Measurements from ENCODE around the gene LRP10. TPM values are rescaled to one million over a fixed set of nuclear protein-coding genes. Genes with fewer than 3 reads are reported as not detected.

LRP10 gene
- total RNA-seq, 1 donor from 2014 or later: 11.0 TPM

- Histone ChIP-seq H3K36me3 (ENCODE audit: control insufficient read depth in 3 of 3, insufficient read depth in 3 of 3, low read length in 3 of 3) (peaks cover 12 to 26% (median 22%) of the 10 kb centered on the region in 3 donors), H3K9ac (ENCODE audit: low read depth in 1 of 3, low read length in 3 of 3) (peak within 1 kb of the TSS; percentile 76 to 89 (median 85)), H3K9me3 (ENCODE audit: control insufficient read depth in 3 of 3, low read length in 3 of 3) (no peaks in the 10 kb centered on the region)
Observed at GRCh38 chr14:22836301-22837113, 35.0 kb upstream of the LRP10 start, which contains the start of gene MMP14. MMP14 (plus strand) TSS chr14:22836585; CDS start chr14:22836818, 233 bp downstream.

GRCh38 chr14:22837114-22837749 lies 34.3 kb upstream of the LRP10 start:
- peak overlapping the region; percentile 73 to 80 (median 78) for H3K4me3 ChIP-seq (ENCODE audit: low read length in 3 of 3)

More at GRCh38 chr14:22836301-22837113, 35.0 kb upstream of the LRP10 start, which contains the start of gene MMP14:
- H3K4me1 ChIP-seq (ENCODE audit: control insufficient read depth in 3 of 3, insufficient read depth in 3 of 3, low read length in 3 of 3): peaks cover 17 to 22% (median 21%) of the 10 kb centered on the region in 3 donors
- peak within 1 kb of the TSS; percentile 73 to 80 (median 78) for H3K4me3 ChIP-seq (ENCODE audit: low read length in 3 of 3)
- peaks cover 0 to 21% (median 5%) of the 10 kb centered on the region in 3 donors for H3K27me3 ChIP-seq (ENCODE audit: control insufficient read depth in 3 of 3, insufficient read depth in 3 of 3, low read length in 3 of 3)
- H3K27ac ChIP-seq (ENCODE audit: low read depth, low read length): peak within 1 kb of the TSS; percentile 87

GRCh38 chr14:22837750-22838538 lies 33.6 kb upstream of the LRP10 start:
- Histone ChIP-seq H3K9ac (ENCODE audit: low read depth in 1 of 3, low read length in 3 of 3) (peak overlapping the region; percentile 76 to 89 (median 85)), H3K9me3 (ENCODE audit: control insufficient read depth in 3 of 3, low read length in 3 of 3) (no peaks in the 10 kb centered on the region), H3K36me3 (ENCODE audit: control insufficient read depth in 3 of 3, insufficient read depth in 3 of 3, low read length in 3 of 3) (peaks cover 20 to 40% (median 32%) of the 10 kb centered on the region in 3 donors), H3K4me3 (ENCODE audit: low read length in 3 of 3) (peak overlapping the region; percentile 73 to 80 (median 78)), H3K27ac (ENCODE audit: low read depth, low read length) (peak overlapping the region; percentile 87), H3K27me3 (ENCODE audit: control insufficient read depth in 3 of 3, insufficient read depth in 3 of 3, low read length in 3 of 3) (peaks cover 0 to 21% (median 5%) of the 10 kb centered on the region in 3 donors), H3K4me1 (ENCODE audit: control insufficient read depth in 3 of 3, insufficient read depth in 3 of 3, low read length in 3 of 3) (peaks cover 17 to 22% (median 21%) of the 10 kb centered on the region in 3 donors)

More at GRCh38 chr14:22837114-22837749, 34.3 kb upstream of the LRP10 start:
- H3K4me1 ChIP-seq (ENCODE audit: control insufficient read depth in 3 of 3, insufficient read depth in 3 of 3, low read length in 3 of 3): peaks cover 17 to 22% (median 21%) of the 10 kb centered on the region in 3 donors
- peaks cover 0 to 21% (median 5%) of the 10 kb centered on the region in 3 donors for H3K27me3 ChIP-seq (ENCODE audit: control insufficient read depth in 3 of 3, insufficient read depth in 3 of 3, low read length in 3 of 3)
- H3K36me3 ChIP-seq (ENCODE audit: control insufficient read depth in 3 of 3, insufficient read depth in 3 of 3, low read length in 3 of 3): peaks cover 16 to 33% (median 27%) of the 10 kb centered on the region in 3 donors
- no peaks in the 10 kb centered on the region for H3K9me3 ChIP-seq (ENCODE audit: control insufficient read depth in 3 of 3, low read length in 3 of 3)
- H3K9ac ChIP-seq (ENCODE audit: low read depth in 1 of 3, low read length in 3 of 3): peak overlapping the region; percentile 76 to 89 (median 85)
- peak overlapping the region; percentile 87 for H3K27ac ChIP-seq (ENCODE audit: low read depth, low read length)

GRCh38 chr14:22838631-22839041 lies 32.9 kb upstream of the LRP10 start:
- H3K27ac ChIP-seq (ENCODE audit: low read depth, low read length): peak overlapping the region; percentile 87
- H3K9ac ChIP-seq (ENCODE audit: low read depth in 1 of 3, low read length in 3 of 3): peak overlapping the region in 2 of 3 donors; percentile 76 to 85
- peaks cover 17 to 22% (median 21%) of the 10 kb centered on the region in 3 donors for H3K4me1 ChIP-seq (ENCODE audit: control insufficient read depth in 3 of 3, insufficient read depth in 3 of 3, low read length in 3 of 3)
- peaks cover 20 to 41% (median 33%) of the 10 kb centered on the region in 3 donors for H3K36me3 ChIP-seq (ENCODE audit: control insufficient read depth in 3 of 3, insufficient read depth in 3 of 3, low read length in 3 of 3)
- H3K27me3 ChIP-seq (ENCODE audit: control insufficient read depth in 3 of 3, insufficient read depth in 3 of 3, low read length in 3 of 3): peaks cover 0 to 21% (median 5%) of the 10 kb centered on the region in 3 donors
- H3K4me3 ChIP-seq (ENCODE audit: low read length in 3 of 3): peak overlapping the region in 2 of 3 donors; percentile 73 to 80
- no peaks in the 10 kb centered on the region for H3K9me3 ChIP-seq (ENCODE audit: control insufficient read depth in 3 of 3, low read length in 3 of 3)

- Histone ChIP-seq H3K4me1 (ENCODE audit: control insufficient read depth in 3 of 3, insufficient read depth in 3 of 3, low read length in 3 of 3) (peaks cover 17 to 22% (median 21%) of the 10 kb centered on the region in 3 donors), H3K27me3 (ENCODE audit: control insufficient read depth in 3 of 3, insufficient read depth in 3 of 3, low read length in 3 of 3) (peaks cover 0 to 21% (median 5%) of the 10 kb centered on the region in 3 donors), H3K36me3 (ENCODE audit: control insufficient read depth in 3 of 3, insufficient read depth in 3 of 3, low read length in 3 of 3) (peaks cover 14 to 37% (median 27%) of the 10 kb centered on the region in 3 donors), H3K9me3 (ENCODE audit: control insufficient read depth in 3 of 3, low read length in 3 of 3) (no peaks in the 10 kb centered on the region), H3K9ac (ENCODE audit: low read depth in 1 of 3, low read length in 3 of 3) (peak overlapping the region in 2 of 3 donors; percentile 62 to 85), H3K27ac (ENCODE audit: low read depth, low read length) (peak overlapping the region; percentile 87), H3K4me3 (ENCODE audit: low read length in 3 of 3) (peak overlapping the region in 2 of 3 donors; percentile 73 to 80)
Observed at GRCh38 chr14:22839159-22839779, 32.3 kb upstream of the LRP10 start.

- peak overlapping the region in 1 of 3 donors; percentile 16 for H3K9ac ChIP-seq (ENCODE audit: low read depth in 1 of 3, low read length in 3 of 3)
Observed at GRCh38 chr14:22841311-22841710, 30.2 kb upstream of the LRP10 start.

GRCh38 chr14:22841769-22842168 lies 29.8 kb upstream of the LRP10 start:
- peaks cover 20 to 25% (median 23%) of the 10 kb centered on the region in 3 donors for H3K4me1 ChIP-seq (ENCODE audit: control insufficient read depth in 3 of 3, insufficient read depth in 3 of 3, low read length in 3 of 3)
- no peaks in the 10 kb centered on the region for H3K9me3 ChIP-seq (ENCODE audit: control insufficient read depth in 3 of 3, low read length in 3 of 3)
- no peak overlapping the region for H3K9ac ChIP-seq (ENCODE audit: low read depth in 1 of 3, low read length in 3 of 3)
- H3K27ac ChIP-seq (ENCODE audit: low read depth, low read length): no peak overlapping the region
- H3K4me3 ChIP-seq (ENCODE audit: low read length in 3 of 3): no peak overlapping the region
- peaks cover 0 to 16% (median 5%) of the 10 kb centered on the region in 3 donors for H3K27me3 ChIP-seq (ENCODE audit: control insufficient read depth in 3 of 3, insufficient read depth in 3 of 3, low read length in 3 of 3)
- peaks cover 14 to 37% (median 24%) of the 10 kb centered on the region in 3 donors for H3K36me3 ChIP-seq (ENCODE audit: control insufficient read depth in 3 of 3, insufficient read depth in 3 of 3, low read length in 3 of 3)

More at GRCh38 chr14:22841311-22841710, 30.2 kb upstream of the LRP10 start:
- H3K36me3 ChIP-seq (ENCODE audit: control insufficient read depth in 3 of 3, insufficient read depth in 3 of 3, low read length in 3 of 3): peaks cover 14 to 37% (median 24%) of the 10 kb centered on the region in 3 donors
- peaks cover 20 to 24% (median 23%) of the 10 kb centered on the region in 3 donors for H3K4me1 ChIP-seq (ENCODE audit: control insufficient read depth in 3 of 3, insufficient read depth in 3 of 3, low read length in 3 of 3)
- H3K4me3 ChIP-seq (ENCODE audit: low read length in 3 of 3): no peak overlapping the region
- no peaks in the 10 kb centered on the region for H3K9me3 ChIP-seq (ENCODE audit: control insufficient read depth in 3 of 3, low read length in 3 of 3)
- H3K27me3 ChIP-seq (ENCODE audit: control insufficient read depth in 3 of 3, insufficient read depth in 3 of 3, low read length in 3 of 3): peaks cover 0 to 21% (median 5%) of the 10 kb centered on the region in 3 donors
- no peak overlapping the region for H3K27ac ChIP-seq (ENCODE audit: low read depth, low read length)

GRCh38 chr14:22842211-22843122 lies 29.1 kb upstream of the LRP10 start:
- Histone ChIP-seq H3K4me3 (ENCODE audit: low read length in 3 of 3) (no peak overlapping the region), H3K9me3 (ENCODE audit: control insufficient read depth in 3 of 3, low read length in 3 of 3) (no peaks in the 10 kb centered on the region), H3K4me1 (ENCODE audit: control insufficient read depth in 3 of 3, insufficient read depth in 3 of 3, low read length in 3 of 3) (peaks cover 24 to 26% (median 24%) of the 10 kb centered on the region in 3 donors), H3K36me3 (ENCODE audit: control insufficient read depth in 3 of 3, insufficient read depth in 3 of 3, low read length in 3 of 3) (peaks cover 14 to 37% (median 24%) of the 10 kb centered on the region in 3 donors), H3K27me3 (ENCODE audit: control insufficient read depth in 3 of 3, insufficient read depth in 3 of 3, low read length in 3 of 3) (peaks cover 0 to 9% (median 5%) of the 10 kb centered on the region in 3 donors), H3K9ac (ENCODE audit: low read depth in 1 of 3, low read length in 3 of 3) (no peak overlapping the region), H3K27ac (ENCODE audit: low read depth, low read length) (no peak overlapping the region)

All from skeletal muscle tissue (tissue), 4 donors.